Measurements from ENCODE around the gene ASB13.
"Not testable (repeated sequence)": the region's sequence is repeated elsewhere in the genome, so short reads cannot be mapped to it uniquely, and the experiment has no call there.

Gene ASB13

DNA sequence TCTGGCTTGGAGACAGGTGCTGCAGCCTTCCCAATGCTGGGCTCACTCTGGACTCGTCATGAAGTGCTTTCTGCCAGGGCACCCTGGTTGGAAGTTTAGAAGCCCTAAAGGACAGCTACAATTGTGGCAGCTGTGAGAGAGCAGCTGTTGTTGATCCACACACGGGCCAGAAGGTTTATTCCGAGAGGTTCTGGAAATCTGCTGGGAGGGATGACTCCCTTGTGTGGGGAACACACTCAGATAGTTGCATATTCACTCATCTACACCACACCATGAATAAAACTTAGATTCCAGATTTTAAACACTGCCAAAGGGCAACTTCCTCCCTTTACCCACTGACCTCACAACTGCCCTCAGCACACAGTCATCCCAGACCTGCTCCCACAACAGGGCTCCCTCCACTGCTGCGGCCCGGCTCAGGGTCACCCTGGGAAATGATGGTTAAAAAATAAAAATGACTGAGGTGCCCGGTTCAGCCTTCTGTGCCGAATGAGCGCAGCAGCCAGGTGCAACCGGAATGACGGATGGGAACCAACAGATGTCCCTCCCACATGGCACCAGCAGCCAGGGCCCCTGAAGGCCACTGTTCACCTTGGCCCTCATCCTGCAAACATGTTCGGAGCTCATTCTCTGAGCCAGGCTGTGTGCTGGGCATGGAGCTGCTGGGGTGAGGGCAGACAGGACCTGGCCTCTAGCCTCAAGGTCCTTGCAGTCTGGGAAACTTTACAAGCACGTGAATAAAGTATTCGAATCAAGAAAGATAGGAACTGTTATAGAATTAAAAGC, 40.2 kb downstream of the ASB13 start:
- DNase-seq (ENCODE audit: low read depth, low spot score): no peak

DNA sequence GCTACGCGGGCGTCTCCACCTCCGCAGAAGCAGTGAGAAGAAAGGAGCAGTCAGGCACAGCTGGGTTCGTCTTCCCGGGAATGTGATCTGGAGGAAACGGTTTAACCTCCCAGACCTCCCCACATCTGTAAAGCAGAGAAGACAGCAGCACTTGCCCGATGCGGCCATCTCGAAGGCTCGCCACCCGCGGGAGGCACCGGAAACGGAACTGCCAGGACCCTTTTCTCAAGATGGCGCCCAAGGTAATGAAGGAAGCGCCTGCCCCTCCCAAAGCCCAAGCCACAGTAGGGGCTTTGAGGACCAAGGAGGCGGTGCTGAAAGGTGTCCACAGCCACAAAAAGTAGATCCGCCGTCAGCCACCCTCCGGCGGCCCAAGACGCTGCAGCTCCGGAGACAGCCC, 41.7 kb downstream of the ASB13 start:
- DNase-seq (ENCODE audit: low read depth, low spot score): no peak

DNA sequence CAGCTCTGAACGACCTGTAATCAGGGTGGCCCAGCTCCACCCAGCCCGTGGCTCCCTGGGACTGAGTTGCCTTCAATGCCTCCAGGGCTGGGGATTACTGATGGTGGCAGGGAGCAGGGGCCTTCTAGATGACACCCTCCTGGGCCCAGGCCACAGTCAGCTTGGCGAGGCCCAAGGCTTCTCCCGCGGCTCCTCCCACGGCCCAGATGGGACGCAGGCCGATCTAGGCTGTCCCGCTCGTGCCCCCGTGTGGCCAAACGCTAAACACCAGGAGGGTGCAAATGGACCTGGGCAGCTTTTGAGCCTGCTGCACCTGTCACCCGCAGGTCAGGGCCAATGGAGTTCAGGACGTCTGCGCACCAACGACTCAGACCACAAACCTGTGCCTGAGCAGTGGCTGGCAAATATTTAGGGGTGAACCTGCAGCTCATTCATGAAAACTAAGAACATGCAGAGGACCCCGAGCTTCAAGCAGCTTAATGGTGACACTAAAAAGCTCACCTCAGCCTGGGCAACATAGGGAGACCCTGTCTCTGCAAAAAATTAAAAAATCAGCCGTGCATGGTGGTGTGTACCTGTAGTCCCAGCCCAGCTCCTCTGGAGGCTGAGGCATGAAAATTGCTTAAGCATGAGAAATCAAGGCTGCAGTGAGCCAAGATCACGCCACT, 43.2 kb downstream of the ASB13 start:
- DNase-seq (ENCODE audit: low read depth, low spot score): peak; percentile 54

DNA sequence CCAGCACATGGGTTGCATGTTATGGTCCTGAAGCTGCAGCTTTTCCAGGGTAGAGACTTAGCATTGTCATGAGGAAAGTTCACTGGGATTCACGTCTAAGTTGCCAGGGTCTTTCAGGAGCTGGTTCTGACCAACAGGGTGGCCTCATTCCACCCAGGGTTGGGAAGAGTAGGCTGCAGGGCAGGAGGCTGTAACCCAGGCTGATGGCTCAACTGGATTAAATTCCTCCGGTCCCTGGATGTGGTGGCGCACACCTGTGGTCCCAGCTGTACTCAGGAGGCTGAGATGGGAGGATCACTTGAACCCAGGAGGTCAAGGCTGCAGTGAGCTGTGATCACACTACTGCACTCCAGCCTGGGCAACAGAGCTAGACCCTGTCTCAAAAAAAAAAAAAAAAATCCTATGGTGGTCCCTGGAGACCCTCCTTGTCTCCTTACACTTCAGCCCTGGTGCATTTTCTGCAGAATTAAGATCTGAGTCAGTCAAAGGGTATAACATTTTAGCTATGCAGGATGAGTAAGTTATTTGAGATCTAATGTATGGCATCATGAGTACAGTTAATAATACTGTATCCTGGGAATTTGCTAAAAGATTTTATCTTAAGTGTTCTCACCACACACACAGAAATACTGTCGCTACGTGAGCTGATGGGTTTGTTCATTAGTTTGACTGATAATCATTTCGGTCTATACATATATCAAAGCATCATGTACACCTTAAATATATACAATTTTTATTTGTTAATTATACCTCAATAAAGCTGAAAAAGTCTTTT, 44.0 kb downstream of the ASB13 start:
- no peak for DNase-seq (ENCODE audit: low read depth, low spot score)

DNA sequence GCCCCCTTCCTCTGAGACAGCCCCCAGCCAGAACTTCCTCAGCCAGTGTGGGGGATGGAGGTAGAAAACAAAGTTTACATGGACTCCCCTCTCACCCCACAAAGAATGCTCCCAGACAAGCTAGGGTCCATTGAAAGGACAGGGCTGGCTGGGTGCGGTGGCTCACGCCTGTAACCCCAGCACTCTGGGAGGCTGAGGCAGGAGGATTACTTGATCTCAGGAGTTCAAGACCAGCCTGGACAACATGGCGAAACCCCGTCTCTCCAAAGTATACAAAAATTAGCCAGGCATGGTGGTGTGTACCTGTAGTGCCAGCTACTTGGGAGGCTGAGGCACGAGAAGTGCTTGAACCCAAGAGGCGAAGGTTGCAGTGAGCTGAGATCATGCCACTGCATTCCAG, 45.0 kb downstream of the ASB13 start:
- not testable (repeated sequence) for DNase-seq (ENCODE audit: low read depth, low spot score)

DNA sequence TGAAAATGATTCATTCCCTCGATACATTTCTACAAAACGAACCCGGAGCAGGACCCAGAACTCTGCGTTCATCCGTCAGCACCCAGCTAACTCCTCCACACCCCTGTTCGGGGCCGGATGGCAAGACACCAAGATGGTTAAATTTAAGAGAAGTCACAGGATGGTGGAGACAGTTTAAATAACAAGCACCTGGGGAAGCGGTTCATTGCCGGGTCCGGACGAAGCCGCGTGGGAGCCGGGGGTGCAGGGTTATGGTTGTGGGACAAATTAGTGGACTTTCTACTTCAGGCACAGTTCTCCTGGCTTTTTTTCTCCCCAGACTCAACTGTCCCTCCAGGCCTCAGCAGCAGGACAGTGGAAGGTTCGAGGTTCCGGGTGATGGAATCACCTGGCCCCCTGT, 45.4 kb downstream of the ASB13 start:
- DNase-seq (ENCODE audit: low read depth, low spot score): no peak

DNA sequence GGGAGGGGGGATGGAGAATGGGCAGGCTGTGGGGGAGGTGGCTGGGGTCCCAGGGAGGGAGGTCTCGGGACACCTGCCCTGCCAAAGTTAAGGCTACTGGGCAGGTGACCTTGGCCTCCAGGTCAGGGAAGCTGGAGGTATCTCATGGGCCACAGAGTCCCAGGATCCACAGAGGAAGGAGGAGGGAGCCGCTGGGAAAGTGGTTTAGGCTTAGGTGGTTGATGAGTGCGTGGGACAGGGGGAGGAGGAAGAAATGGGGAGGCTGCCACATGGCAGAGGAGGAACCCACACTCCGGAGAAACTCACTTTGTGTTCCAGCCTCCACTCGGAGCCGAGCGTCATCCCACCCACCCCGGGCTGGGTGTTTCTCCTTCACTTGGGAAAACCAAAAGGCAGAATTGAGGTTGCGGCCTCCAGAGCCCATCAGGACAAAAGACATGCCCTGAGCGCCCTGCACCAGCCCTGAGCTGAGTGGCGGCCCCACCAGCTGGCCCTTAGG, 46.1 kb downstream of the ASB13 start:
- no peak for DNase-seq (ENCODE audit: low read depth, low spot score)

DNA sequence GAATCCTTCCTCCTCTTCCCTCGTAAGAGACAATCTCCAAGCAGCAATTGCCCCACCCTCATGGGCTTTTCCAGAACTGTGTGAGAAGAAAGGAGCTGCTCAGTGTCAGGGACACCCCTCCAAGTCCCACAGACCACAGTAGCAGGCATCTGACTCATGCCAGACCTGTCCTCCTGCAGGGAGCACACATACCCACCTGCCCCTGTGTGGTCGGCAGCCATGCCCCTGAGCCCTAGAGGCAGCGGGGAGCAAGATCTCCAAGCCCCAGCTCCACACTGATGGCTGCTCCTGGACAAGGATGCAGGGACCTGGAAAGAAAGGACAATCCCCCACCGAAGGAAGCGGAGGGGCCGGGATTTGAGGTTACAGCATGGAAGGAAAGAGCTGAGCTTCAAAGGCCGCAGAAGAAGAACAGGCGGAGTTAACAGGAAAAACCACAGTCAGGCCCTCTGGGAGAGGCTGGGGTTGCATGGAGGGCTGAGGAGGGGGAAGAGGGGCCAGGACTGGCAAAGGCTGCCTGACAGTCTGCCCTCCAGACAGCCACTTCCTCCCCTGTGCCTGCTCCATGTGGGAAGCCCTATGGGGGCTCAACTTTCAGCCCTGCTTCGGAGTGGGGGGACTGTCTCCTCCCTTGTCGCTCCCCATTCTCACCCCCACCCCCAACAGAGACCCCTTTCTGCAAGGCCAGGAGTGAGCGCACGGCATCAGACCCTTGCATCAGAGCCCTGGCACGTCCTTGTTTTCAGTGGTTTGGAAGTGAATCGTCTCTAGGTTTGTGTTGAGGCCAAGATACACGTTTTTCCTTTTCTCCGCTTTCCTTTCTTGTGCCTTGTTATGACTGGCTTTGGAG, 46.8 kb downstream of the ASB13 start:
- no peak for DNase-seq (ENCODE audit: low read depth, low spot score)

DNA sequence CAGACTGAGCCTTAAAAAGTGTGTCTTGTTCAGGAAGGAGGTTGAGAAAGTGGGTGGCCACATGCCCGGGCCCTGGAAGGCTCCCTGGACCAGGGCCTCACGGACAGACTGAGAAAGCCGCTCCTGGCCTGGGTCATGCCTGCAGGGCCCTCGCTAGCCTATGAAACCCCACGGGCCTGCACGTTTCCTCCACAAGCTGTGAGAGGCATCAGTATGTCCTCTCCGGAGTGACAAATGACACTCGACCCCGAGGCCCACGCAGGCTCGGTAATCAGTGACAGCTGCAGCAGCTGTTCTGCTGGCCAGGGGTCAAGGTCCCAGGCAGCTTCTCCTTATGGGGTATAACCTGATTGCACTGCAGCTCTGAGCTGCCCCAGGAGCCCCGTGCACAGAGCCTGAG, 47.6 kb downstream of the ASB13 start:
- no peak for DNase-seq (ENCODE audit: low read depth, low spot score)

DNA sequence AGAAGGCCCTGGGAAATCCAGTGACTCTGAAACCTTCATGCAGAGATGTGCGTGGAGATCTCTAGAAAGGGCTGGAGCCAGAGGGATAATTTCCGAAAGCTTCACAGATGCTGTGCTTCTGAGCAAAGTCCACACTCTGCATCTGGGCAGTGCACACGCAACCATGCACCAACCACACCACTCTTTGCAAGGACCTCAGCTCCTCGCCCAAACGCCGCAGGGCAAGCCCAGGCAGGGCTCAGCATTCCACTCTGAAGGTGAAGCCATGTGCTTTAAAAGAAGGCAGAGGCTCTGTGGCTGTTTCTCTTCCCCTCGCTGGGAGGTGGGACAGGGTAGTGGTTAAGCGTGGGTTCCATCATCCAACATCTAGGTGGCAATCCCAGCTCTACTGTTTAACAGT, 48.4 kb downstream of the ASB13 start:
- DNase-seq (ENCODE audit: low read depth, low spot score): no peak

DNA sequence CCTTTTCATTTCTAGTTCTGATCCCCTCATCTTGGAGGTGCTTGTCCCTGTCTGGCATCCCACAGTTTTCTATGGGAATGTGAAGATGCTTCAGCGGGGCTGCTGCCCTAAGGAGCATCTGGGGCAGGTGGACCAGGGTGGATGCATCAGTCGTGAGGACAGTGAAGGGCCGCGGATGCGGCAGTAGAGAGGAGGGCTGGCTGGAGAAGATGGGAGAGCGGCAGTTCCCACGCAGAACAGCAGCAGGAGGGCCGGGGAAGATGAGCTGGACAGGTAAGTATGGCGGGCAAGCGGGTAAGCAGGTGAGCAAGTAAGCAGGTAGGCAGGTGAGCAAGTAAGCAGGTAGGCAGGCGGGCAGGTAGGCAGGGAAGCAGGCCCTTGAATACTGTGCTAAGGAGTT, 48.9 kb downstream of the ASB13 start:
- DNase-seq (ENCODE audit: low read depth, low spot score): no peak

DNA sequence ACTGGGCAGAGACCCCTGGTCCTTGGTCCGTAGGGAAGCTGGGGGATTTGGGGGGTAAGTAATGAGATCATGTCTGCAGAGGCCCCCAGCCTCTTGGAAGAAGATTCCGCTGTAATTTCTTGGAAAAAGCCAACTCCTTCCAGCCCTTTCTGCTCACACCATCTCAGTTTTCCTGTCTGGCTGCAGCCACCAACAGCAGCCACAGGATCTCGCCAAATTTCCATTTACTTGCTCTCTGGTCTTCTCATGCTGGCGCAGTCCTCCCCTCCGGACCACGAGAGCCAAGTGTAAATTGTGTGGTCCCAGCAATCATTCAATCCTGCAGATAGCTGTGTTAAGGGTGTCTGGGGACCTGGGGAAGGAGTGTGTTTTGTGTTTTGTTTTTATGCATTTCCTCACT, 49.6 kb downstream of the ASB13 start:
- DNase-seq (ENCODE audit: low read depth, low spot score): no peak

DNA sequence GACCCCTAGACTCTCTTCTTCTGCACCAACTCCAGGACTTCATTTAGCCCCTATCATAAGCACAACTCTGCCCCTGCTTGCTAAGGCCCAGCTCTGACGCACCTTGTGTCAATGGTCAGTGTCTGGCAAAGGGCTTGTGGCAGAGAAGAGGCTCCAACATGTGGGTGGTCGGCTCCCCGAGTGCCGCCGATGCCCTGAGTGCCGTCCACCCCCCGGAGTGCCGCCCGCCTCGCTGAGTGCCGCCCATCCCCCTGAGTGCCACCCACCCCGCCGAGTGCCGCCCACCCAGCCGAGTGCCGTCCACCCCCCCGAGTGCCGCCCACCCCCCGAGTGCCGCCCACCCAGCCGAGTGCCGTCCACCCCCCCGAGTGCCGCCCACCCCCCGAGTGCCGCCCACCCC, 50.3 kb downstream of the ASB13 start:
- no peak for DNase-seq (ENCODE audit: low read depth, low spot score)

DNA sequence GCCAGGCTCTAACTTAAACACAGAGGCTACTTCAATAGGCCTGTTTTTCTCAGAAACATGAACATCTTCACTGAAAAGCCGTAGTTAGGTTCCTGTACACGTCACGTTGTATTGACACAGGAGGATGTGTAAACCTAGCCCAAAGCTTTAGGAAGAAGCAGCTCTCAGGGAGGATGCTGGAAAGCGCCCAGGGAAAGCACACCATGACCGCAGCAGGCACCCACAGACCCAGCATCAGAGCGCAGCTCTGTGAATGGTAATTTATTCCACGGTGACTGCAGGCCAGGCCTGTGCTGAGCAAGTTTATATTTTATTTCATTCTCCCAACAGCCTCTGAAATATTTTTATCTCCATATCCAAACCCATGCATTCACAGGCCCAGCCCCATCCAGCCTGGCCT, 51.1 kb downstream of the ASB13 start:
- DNase-seq (ENCODE audit: low read depth, low spot score): no peak

DNA sequence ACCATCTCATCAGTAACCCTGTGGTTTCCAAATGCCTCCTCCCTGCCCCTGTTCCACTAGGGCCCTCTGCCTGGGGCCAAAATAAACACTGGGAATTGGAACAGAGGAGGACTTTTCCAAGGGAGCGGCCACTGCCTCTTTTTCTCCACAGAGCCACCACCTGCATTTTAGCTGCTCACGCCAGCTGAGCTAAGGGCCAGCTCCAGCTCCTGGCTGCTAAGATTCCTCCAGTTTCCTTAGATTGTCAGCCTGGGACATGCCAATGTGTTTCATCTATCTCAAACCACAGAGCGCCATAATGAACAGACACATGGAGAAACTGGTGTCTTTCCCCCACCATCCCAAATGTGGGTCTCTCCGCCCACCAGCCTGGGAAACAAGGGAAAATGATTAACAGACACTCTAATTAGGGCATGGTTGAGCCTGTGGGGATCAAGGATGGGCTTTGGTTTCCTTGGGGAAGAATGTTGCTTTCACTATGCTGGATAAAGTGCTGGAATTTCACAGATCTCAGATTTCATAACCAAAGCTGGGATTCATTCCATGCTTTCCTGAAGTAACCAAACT, 52.2 kb downstream of the ASB13 start:
- DNase-seq (ENCODE audit: low read depth, low spot score): no peak

DNA sequence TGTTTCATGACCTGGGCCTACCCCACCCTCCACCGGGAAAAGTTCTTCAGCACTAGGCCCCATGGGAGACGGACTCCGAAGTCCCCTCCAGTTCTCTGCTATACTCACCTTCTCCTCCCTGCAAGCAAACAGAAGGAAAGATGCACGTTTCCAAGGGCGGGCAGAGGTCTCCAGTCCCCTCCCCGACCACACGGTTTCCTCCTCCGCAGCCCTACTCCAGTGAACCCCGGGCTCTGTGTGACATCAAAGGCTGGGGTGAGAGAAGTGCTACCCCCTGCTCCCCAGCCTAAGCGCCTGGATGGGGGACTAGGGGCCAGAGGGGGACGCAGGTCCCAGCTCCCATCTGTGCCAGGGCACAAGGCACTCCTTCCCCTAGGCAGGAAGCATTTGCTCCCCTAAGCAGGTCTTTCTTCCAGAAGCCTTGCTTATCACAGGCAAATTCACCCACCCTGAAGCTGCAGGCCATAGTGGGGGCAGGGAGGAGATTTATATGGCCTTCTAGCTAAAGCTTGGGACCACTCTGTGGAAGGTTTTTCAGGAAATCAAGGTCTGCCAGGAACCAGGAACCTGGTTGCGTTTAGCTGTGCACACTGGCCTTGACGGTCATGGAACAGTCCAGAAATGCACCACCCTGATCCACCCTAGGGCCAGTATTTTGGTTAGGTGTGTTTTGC, 52.8 kb downstream of the ASB13 start:
- DNase-seq (ENCODE audit: low read depth, low spot score): no peak

DNA sequence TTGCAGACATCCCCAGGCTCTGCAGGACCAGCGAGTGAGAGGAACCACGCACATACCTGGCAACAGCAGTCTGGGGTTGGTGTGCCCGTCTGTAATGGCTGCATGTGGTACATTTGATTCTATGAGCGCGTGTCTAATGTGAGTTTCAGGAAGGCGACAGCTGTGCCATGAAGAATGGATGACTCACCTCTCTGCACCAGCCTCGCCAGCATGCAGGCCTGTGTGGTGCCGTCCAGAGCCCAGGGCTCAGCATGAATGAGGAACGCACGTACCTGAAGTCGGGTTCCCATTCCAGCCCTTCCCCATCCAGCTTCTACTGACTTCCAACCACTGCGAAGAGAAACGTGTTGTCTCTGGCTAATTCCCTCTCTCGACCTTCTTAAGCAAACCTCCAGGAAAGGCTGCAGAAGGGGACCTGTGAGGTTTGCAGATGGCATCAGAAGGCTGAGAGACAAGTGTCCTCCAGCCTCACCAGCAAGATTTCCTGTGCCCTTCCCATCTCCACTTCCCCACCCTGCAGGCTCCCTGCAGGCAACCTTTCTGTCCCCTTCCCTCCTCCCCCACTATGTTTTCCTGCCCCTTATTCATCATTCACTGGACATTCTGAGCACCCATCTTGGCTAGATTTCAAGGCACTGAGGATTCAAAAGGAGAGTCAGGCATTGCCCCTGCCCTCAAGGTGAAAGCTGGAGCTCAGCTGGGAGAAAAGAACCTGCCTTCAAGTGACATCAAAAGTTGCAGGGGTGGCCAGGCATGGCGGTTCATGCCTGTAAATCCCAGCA, 54.3 kb downstream of the ASB13 start:
- DNase-seq (ENCODE audit: low read depth, low spot score): no peak

DNA sequence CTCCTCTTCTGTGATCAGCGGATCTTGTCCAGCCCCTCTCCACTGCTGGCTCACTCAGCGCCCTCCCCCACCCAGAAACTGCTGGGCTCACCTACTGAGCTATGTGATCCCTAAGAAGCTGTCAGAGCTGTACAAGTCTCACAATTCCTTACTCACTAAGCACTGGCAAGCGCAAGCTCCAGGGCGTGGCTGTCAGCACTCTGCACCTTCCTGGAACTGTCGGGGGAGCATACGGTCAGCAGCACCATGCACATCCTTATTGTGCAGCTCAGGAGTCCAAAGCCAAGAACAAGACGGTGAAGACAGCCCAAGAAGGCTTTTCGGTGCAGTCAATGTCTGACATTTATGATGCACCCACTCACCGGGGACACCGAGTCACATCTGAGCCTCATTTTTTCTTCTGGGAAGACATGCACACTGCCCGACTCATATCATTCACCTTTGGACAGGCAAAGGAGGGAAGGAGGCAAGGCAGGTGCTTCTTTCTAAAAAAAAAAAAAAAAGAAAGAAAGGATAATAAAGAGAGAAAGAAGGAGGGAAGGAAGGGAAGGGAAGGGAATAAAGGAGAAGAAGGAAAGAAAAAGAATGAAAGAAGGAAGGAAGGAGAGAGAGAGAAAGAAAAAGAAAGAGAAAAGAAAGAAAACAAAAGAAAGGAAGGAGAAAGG, 56.3 kb downstream of the ASB13 start:
- DNase-seq (ENCODE audit: low read depth, low spot score): no peak

DNA sequence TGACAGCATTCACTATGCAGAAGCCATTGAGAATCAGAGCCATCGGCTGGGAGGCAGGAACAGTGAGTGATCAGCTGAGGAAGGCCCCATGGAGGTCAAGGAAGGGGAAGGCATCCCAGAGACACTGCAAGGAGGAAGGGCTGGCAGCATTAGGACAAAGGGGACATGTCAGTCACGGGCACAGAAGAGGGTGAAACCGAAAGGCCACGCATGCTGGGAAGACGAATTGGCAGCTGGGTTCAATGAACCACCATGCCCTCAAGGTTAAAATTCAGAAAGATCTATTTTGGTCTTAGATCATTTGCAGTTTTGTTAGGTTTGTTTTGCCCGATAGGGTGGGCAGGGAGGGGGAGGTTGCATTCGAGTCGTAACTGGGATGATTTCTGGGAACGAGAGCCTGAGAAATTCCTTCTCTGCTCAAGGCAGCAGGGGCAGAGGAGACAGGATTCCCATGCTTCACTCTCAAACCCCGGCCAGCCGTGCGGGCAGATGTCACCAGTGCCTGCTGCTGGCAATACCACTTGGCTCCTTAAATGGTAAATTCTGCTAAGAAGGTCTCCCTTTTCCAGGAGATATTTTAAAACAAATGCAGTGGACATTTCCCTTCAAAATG, 57.7 kb downstream of the ASB13 start:
- no peak for DNase-seq (ENCODE audit: low read depth, low spot score)

Measured in smooth muscle cell of the brain vasculature (primary cell).